K562 (cell line): Measurements from ENCODE around the gene MCFD2. TPM values are rescaled to one million over a fixed set of nuclear protein-coding genes. Genes with fewer than 3 reads are reported as not detected.

ENCODE experiments used
- ATAC-seq: fragments of 200-7000 bp; cut with Tn5 transposase; 3 replicates; pipeline ENCODE4 v1.9.1; 2020; ENCODE audit warnings: moderate library complexity
- BruUV-seq: library from RNA; stranded (reverse); fragments of 400-500 nt; replicated peaks from 2 replicates; lab custom pipeline; 2021; lab: Mats Ljungman, UMichigan
- CTCF ChIA-PET: fragments of 300-600 bp; formaldehyde crosslinking; extraction: SDS; loops from one replicate; lab custom pipeline; 2021; ENCODE audit warnings: low intra/inter-chr PET ratio; lab: Yijun Ruan, JAX
- POLR2A ChIA-PET: fragments of 300-600, 350-650 bp; sonication (Branson Sonifier 250); formaldehyde crosslinking; extraction: SDS; loops from one replicate; lab custom pipeline; 2021; ENCODE audit warnings: antibody characterized with exemption, inconsistent platforms; lab: Yijun Ruan, JAX
- DNase-seq, 4 experiments: peaks; one replicate each; pipeline versions ENCODE4 v3.0.0 to v3.0.0-alpha.2; 2011 to 2018; ENCODE audit warnings: low spot score in 3 of 4, mixed read lengths in 3 of 4; ENCODE audit errors: extremely low read depth in 1 of 4
- FAIRE-seq: peaks from 2 replicates; lab custom pipeline; 2011; peaks lifted over from hg19 to GRCh38; lab: Jason Lieb, UNC
- H2AFZ ChIP-seq: 2 replicates; pipeline ENCODE4 v1.6.0; 2011; ENCODE audit warnings: low read depth, low read length, control low read depth, inconsistent platforms
- H3K27ac ChIP-seq: fragments of 200-600 bp; 3 replicates; pipeline ENCODE4 v1.8.0; 2011; ENCODE audit warnings: low read depth, mild to moderate bottlenecking, control low read depth, inconsistent platforms, low read length, moderate library complexity, mixed read lengths; ENCODE audit errors: extremely low read depth
- H3K27me3 ChIP-seq, 2 experiments: fragments of 300-600 bp in 1 of 2; 2 replicates in 1 of 2; 3 replicates in 1 of 2; pipeline versions ENCODE4 v1.6.0 to v1.8.0; 2011; ENCODE audit warnings: inconsistent platforms in 2 of 2, low read length in 2 of 2, mild to moderate bottlenecking in 1 of 2, mixed read lengths in 1 of 2, moderate library complexity in 1 of 2; ENCODE audit not compliant: control insufficient read depth in 2 of 2, insufficient read depth in 2 of 2
- H3K36me3 ChIP-seq: fragments of 300-600 bp; 3 replicates; pipeline ENCODE4 v1.8.0; 2011; ENCODE audit warnings: mild to moderate bottlenecking, low read length, inconsistent platforms; ENCODE audit not compliant: control insufficient read depth, insufficient read depth
- H3K4me1 ChIP-seq, 2 experiments: fragments of 200-600 bp in 1 of 2; replicated peaks in 1 of 2; 2 replicates in 1 of 2; 3 replicates in 1 of 2; pipeline versions ENCODE4 v1.5.1 to v1.8.0; 2011; ENCODE audit warnings: inconsistent platforms in 2 of 2, low read length in 2 of 2, mild to moderate bottlenecking in 1 of 2, mixed read lengths in 1 of 2, moderate library complexity in 1 of 2; ENCODE audit not compliant: control insufficient read depth in 2 of 2, insufficient read depth in 2 of 2
- H3K4me2 ChIP-seq: 2 replicates; pipeline ENCODE4 v1.6.1; 2011; ENCODE audit warnings: low read length, control low read depth, inconsistent platforms, mixed read lengths; ENCODE audit not compliant: insufficient read depth
- H3K4me3 ChIP-seq: fragments of 200-600 bp; sonication (generic), shearing (Covaris generic); 2 replicates; pipeline ENCODE4 v1.5.1; 2016; ENCODE audit warnings: control low read depth, inconsistent platforms
- H3K79me2 ChIP-seq: fragments of 200-600 bp; 3 replicates; pipeline ENCODE4 v1.8.0; 2011; ENCODE audit warnings: low read length, inconsistent platforms; ENCODE audit not compliant: control insufficient read depth, insufficient read depth
- H3K9ac ChIP-seq, 2 experiments: 2 replicates each; pipeline versions ENCODE4 v1.6.0 to v1.6.1; 2011; ENCODE audit warnings: low read depth in 2 of 2, low read length in 2 of 2, control low read depth in 1 of 2, inconsistent platforms in 1 of 2, mild to moderate bottlenecking in 1 of 2, mixed read lengths in 1 of 2; ENCODE audit not compliant: insufficient read depth in 1 of 2
- H3K9me1 ChIP-seq: one replicate; pipeline ENCODE4 v1.6.0; 2011; ENCODE audit warnings: inconsistent platforms, mild to moderate bottlenecking, low read length, moderate library complexity; ENCODE audit not compliant: control insufficient read depth, insufficient read depth
- H3K9me3 ChIP-seq: replicated peaks from 2 replicates; pipeline ENCODE4 v1.5.1; 2011; ENCODE audit warnings: low read depth, low read length, inconsistent platforms; ENCODE audit not compliant: control insufficient read depth, insufficient read depth
- H4K20me1 ChIP-seq: replicated peaks from 2 replicates; pipeline ENCODE4 v1.6.1; 2011; ENCODE audit warnings: low read length, inconsistent platforms, mixed read lengths; ENCODE audit not compliant: control insufficient read depth, insufficient read depth
- RBFOX2 ChIP-seq: fragments of 200-400 bp; formaldehyde crosslinking; IDR thresholded peaks from 2 replicates; pipeline ENCODE4 v1.6.1; 2017; ENCODE audit warnings: low read depth, mild to moderate bottlenecking, low read length, moderate library complexity
- ZNF12 ChIP-seq: sonication (generic); formaldehyde crosslinking; IDR thresholded peaks from 2 replicates; pipeline ENCODE4 v1.4.0; 2020; ENCODE audit warnings: mild to moderate bottlenecking, missing genetic modification reagents
- ZNF232 ChIP-seq: sonication (generic); formaldehyde crosslinking; IDR thresholded peaks from 2 replicates; pipeline ENCODE4 v1.8.0; 2022; ENCODE audit warnings: mild to moderate bottlenecking, missing genetic modification reagents
- ZNF277 ChIP-seq: fragments of 250-450 bp; sonication (Bioruptor Pico); IDR thresholded peaks from 2 replicates; pipeline ENCODE4 v1.8.0; 2022; ENCODE audit warnings: inconsistent platforms, mild to moderate bottlenecking, moderate library complexity, borderline replicate concordance
- ZNF644 ChIP-seq: fragments of 200-800 bp; sonication (Bioruptor generic); IDR thresholded peaks from 2 replicates; pipeline ENCODE4 v1.6.1; 2016; ENCODE audit warnings: low read depth, missing genetic modification characterization, missing compliant biosample characterization
- WGBS: fragments of 100-300 bp; shearing (Covaris generic); methylation state at CpG from one replicate; pipeline ENCODE4 v1.1.6; 2016; ENCODE audit warnings: low coverage, mixed read lengths; ENCODE audit not compliant: insufficient coverage; ENCODE audit errors: missing lambda C conversion rate; 5-methylcytosine and 5-hydroxymethylcytosine counted together
- in situ Hi-C: fragments of 300-500 bp; cut with MboI; formaldehyde crosslinking; loops from 4 replicates; pipeline ENCODE4 v1.15.0; 2018; ENCODE audit warnings: inconsistent platforms, mixed read lengths
- intact Hi-C: fragments of 100-400 bp; cut with micrococcal nuclease; formaldehyde crosslinking; loops from 2 replicates; pipeline ENCODE4 v1.14.2; 2022
- polyA plus RNA-seq, 8 experiments: library from polyadenylated mRNA; depleted of rRNA in 4 of 8; stranded (reverse) in 5 of 8; unstranded in 3 of 8; fragments of >200 nt; fragmentation: Nextera tagmentation in 2 of 8; fragmentation: Illumina TruSeq in 1 of 8; extraction: Ambion mirVana in 2 of 8; extraction: Trizol in 1 of 8; gene quantifications; 2 replicates each; pipeline versions ENCODE4 v1.2.1 to v1.2.3, GENCODE V29; 2011 to 2014; ENCODE audit warnings: inconsistent platforms in 1 of 8, missing spikeins in 1 of 8
- total RNA-seq, 7 experiments: library from RNA; depleted of rRNA in 6 of 7; stranded (reverse); fragments of >200 nt in 6 of 7; fragmentation: Illumina TruSeq in 2 of 7; extraction: Trizol in 2 of 7; gene quantifications; 2 replicates each; pipeline versions ENCODE4 v1.2.1 to v1.2.3, GENCODE V29; 2011 to 2021; ENCODE audit warnings: low replicate concordance in 1 of 7

The MCFD2 gene
- total and polyA plus RNA-seq, 9 of the 15 experiments (the other 6 are each of a cell fraction or from before 2014, with no cell fraction given) = 78.6 to 237 (median 123) TPM

GRCh38 chr2:46899053-46899452 is 16.6 kb downstream of the MCFD2 start (continued):
- TF ChIP-seq ZNF277 (CRISPR knock-in tag) (no peak), ZNF12 (CRISPR knock-in tag) (no peak), RBFOX2 (no peak)

GRCh38 chr2:46898024-46898423 is 17.6 kb downstream of the MCFD2 start:
- no TSS peak for BruUV-seq
- Histone ChIP-seq H3K4me1 (peaks cover 10 to 23% of the 10 kb centered on the region in 2 experiments; a peak in 4 of 5 replicates), H3K27me3 (no peaks in the 10 kb centered on the region), H3K4me2 (no peak overlapping the region), H3K9me1 (no peaks in the 10 kb centered on the region), H3K9ac (no peak overlapping the region), H3K9me3 (no peaks in the 10 kb centered on the region), H4K20me1 (no peaks in the 10 kb centered on the region), H3K79me2 (no peaks in the 10 kb centered on the region), H3K36me3 (no peaks in the 10 kb centered on the region; the same call in 2 of the 3 replicates), H3K27ac (no peak overlapping the region), H2AFZ (no peak overlapping the region), H3K4me3 (no peak overlapping the region)
- FAIRE-seq (no peak), DNase-seq (no peak), ATAC-seq (no peak)
- CTCF ChIA-PET = no interaction called here
- TF ChIP-seq ZNF644 (tag) (no peak), ZNF232 (CRISPR knock-in tag) (no peak)
- POLR2A ChIA-PET = no interaction called here
- in situ Hi-C loops = loop anchor here (10.0 kb wide), 1 partner anchor 903 kb away; no protein-coding TSS in a partner anchor
- 34% methylated on average over 5 of the region's 5 CpGs for WGBS
- intact Hi-C loops = no loop called here
